Activated T-helper 9 cell treated with anti-CD3 and anti-CD28 coated beads, Interleukin-2, amount 50 U/mL, for 16 hours (primary cell): ENCODE measurements around the gene HPCAL1.

Experiments
- DNase-seq: peaks from one replicate; pipeline ENCODE4 v3.0.0-alpha.2; 2020; ENCODE audit warnings: low read depth

The HPCAL1 gene

DNA sequence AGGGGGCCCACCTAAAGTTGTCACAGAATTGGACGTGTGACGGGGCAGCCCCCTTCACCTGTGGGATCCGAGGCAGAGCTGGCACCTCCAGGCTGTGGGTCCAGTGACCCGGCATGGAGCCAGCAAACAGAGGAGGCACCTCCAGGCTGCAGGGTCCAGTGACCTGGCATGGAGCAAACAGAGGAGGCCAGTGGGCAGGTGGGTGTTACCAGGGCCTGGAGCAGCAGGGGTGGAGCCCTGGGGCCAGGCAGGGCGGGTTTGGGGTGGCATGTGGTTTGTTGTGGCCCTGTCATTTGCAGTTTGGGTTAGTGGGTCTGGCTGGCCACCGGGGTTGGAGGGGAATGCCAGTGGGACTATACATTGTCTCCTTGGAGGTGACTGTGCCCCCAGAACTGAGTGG is 68.2 kb downstream of the HPCAL1 start:
- no peak for DNase-seq

DNA sequence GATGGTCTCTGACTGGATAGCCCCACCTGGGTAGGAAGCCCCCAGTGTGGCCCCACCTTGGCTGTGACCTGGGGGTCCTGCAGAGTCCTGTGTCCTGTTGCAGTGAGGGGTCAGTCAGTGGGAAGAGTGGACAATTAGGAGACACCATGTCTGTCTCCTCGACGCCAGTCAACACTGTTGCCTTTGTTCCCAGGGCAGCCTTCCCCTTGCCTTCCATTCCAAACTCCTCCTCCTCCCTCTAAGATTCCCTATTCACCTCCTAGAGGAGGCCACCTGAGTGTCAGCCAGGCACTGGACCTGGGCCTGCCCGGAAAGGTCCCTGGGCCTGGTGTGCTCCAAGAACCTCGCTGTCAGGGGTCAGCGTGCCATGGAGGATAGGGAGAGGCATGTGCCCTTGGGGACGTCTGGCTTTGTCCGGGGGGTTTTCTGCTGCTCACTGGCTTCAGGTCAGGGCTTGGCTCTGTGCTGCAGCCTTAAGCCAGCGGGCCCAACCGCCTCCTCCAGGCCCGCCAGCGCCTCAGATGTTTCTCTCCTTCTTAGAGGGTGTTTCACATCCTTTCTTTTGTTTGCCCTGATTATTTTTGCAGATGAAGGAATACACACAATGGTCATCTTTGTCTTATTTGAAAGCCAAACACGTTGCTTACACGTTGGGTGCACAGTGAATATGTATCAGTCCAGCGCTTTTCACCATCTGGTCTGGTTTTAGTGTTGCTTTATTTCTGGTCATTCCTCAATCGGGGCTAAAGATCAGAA is 68.9 kb downstream of the HPCAL1 start:
- no peak for DNase-seq

DNA sequence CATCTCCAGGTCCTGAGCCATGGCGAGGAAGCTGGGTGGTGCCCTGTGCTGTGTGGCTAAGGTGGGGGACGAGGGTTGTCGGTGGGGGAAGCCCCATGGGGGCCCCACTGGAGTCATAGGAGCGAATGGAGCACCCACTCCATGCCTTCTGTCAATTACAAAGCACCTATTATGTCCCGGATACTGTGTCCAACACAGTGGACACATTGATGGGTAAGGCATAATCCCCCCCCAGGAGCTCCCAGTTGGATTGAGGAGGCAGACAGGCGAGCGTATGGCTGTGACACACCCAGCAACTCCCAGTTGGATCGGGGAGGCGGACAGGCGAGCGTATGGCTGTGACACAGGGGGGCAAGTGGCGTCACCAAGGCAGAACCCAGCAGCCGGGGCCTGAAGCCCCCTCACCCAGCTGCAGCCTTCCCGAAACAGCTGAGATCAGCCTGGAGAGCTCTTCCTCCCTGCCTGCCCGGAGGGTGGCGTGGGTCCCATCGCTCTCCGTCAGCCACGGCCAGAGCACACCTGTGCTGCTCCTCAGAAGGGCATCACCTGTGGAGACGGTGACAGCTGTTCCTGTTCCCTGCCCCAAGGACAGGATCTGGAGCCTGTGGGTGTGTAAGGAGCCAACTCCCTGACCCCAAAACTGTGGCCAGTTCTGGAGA is 69.6 kb downstream of the HPCAL1 start:
- DNase-seq: no peak

DNA sequence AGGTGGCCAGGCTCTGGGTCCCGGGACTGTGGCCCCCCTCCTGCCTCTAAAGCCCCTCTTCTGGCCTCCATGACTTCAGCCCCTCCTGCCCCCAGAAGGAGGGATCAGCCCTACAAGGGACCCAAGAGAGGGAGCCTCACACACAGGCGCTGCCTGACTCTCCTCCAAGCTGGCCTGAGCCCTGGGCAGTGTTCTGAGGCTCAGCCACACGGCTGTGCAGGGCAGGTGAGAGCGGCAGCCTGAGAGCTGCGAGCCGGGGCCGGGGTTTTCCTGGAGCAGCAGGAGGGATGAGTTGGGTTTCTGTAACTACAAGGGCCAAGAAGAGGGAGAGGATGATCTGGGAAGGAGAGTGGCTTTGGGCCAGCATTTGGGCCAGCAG is 70.1 kb downstream of the HPCAL1 start:
- DNase-seq: no peak

DNA sequence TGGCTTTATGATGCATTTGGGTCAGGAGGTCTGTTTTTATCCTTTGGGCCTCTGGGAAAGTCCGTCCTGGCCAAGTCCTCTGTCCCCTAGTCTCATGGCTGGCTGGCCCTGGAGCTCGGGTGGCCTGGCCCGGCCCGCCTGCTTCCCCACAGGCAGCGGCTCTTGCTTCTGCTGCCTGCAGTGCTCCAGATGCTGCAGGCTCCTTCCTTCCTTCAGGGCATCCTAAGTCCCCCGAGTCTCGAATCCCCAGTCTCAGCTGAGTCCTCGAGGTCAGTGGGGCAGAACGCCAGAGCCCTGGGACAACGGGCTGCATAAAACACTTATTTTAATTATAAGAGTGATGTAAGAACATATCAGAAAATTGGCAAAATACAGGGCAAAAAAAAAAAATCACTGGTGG is 71.2 kb downstream of the HPCAL1 start:
- DNase-seq: no peak

DNA sequence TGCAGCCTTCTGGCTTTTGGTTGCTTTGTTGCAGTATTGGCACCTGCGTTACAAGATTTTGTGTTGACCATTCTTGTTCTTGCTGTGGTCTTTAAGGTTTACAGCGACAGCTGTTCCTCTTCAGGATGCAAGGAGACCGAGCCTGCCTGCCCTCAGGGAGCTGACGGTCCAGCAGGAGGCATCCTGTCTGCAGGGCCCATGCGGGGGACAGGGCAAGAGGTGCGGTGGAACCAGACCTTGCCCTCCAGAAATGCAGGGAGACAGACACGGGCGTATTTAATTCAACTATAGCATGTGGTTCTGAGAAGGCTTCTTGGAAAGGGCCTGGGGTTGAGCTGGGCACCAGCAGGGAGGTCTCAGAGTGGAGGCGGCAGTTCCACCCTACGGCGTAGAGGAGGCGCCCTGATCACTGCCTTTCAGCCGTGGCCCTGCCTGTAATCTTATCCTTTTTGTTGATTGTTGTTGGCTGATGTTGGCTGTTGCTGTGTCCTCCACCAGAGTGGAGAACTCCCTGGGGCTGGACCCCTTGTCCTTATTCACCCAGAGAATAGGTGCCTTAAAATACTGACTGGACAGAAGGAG is 71.7 kb downstream of the HPCAL1 start:
- DNase-seq: no peak

DNA sequence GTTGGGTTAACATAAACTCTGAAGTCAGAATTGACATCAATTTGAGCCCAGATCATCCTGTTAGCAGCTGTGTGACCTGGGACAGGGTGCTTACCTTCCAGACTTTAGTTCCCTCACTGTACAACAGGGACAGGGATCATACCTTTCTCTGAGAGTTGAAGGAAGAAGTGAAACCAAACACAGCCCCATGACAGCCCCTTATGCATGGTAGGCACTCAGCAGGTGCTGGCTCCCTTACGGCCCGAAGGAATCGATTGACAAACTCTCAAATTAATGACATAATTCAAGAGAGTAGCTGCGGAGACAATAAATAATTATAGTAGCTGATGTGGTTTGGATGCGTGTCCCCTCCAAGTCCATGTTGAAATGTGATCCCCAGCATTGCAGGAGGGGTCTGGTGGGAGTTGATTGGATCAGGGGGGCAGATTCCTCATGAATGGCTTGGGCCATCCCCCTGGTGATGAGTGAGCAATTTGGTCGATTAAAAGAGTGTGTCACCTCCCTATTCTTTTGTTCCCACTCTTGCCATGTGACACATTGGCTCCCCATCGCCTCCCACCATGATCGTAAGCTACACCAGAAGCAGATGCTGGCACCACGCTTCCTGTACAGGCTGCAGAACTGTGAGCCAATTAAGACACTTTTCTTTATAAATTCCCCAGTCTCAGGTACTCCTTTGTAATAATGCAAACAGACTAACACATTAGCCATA is 73.0 kb downstream of the HPCAL1 start:
- no peak for DNase-seq

DNA sequence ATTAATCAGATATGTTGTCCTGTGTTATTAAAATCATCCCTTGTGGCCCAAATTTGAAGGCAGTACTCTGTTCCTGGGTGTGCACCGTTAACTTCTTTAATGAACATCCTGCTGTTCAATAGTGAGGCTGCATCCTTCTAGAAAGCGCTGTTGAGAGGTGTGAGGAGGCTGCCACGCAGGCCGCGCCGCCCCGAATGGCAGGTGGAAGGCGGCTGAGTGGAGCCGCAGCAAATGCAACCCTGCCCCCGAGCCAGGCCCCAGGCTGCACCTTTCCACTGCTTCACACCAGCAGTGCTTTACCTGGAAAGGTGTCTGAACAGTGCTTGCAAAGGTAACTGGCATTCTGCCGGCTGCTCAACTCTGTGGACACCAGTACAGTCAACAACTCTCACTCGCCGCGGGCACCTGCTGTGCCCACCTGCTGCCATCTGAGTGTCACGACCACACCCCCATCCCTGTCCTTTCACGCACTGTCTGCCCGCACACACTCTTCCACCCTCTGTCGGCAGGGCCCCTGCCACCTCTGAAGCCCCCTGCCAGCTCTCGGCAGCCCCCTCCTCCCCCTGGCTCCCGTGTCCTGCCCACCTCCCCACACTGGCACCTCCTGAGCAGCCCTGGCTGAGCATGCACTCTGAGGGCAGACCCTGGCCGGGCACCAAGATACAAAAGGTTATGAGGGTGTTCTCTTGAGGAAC is 74.5 kb downstream of the HPCAL1 start:
- no peak for DNase-seq

DNA sequence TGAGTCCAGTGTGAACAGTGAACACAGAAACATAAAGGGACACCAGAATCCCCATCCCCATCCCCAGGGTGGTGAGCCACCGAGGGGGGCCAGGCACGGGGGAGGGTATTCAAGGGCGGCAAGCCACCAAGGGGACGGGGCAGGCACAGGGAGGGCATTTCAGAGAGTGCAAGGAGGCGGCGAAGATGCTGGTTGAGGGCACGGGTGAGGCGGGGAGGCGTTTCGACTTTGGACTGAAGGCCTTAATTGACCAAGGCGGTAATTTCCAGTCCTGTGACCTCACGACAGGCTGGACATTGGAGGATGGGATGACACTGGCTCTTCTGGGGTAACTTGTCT is 75.0 kb downstream of the HPCAL1 start:
- no peak for DNase-seq

DNA sequence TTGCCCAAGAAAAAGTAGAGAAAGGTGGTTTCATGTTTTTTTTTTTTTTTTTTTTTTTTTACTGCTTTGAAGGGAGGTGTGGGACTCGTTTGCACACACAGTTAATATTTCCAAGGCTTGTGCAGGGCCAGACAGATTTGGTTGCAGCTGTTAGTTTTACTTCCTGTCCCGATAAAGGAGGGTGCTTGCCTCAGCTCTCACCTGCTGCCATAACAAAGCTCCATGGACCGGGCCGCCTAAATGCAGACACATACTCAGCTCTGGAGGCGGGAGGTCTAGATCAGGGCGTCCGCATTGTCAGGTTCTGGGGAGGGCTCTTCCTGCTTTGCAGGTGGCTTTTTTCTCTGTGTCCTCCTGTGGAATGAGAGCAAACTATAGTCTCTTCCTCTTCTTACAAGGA is 75.5 kb downstream of the HPCAL1 start:
- DNase-seq: no peak

DNA sequence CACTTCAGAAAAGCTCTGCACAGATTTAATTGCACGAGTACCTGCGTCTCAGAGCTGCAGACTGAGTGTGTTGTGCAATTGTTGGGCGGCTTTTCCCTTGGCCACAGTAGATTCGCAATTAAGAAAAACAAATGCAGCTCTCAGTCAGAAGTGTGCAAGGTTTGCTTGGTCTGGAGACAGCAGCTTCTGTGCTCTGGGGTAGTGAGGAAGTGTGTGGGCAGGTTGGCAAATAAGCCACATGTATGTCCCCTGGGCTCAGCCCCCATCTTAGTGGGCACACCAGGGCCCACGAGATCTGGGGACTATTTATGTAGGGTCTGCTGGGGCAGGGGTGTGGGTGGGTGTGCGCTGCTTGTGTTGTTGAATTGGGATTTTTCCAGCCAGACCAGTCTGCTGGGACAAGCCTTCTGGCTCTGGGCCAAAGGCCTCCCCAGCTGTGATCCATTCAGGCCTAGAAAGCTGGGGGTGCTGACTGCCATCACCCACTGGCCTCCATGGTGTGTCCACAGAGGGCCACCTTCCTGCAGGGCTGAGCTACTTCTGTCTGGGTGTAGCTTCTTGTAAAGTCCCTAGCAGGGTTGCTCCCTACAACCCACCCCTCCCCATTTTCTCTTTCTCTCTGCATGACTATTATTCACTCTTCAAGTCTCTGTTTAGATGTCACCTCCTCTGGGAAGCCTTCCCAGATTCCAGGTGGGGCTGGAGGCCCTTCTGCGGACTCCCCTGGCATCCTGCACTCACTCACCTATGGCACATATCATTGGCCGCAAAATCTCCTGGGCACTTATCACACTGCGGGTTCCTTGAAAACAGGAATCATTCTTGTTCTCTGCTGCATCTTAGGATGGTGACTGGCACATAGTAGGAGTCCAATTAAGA is 77.6 kb downstream of the HPCAL1 start:
- DNase-seq: no peak

DNA sequence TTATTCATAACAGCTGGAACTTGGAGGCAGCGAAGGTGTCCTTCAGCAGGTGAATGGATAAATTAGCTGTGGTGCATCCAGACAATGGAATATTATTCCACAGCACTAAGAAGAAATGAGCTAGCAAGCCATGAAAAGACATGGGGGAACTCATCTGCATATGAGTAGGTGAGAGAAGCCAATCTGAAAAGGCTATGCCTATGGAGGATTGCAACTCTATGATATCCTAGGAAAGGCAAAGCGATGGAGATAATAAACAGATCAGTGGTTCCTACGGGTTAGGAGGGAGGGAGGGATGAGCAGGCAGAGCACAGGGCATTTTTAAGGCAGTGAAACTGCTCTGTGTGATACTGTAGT is 79.3 kb downstream of the HPCAL1 start:
- DNase-seq: no peak

DNA sequence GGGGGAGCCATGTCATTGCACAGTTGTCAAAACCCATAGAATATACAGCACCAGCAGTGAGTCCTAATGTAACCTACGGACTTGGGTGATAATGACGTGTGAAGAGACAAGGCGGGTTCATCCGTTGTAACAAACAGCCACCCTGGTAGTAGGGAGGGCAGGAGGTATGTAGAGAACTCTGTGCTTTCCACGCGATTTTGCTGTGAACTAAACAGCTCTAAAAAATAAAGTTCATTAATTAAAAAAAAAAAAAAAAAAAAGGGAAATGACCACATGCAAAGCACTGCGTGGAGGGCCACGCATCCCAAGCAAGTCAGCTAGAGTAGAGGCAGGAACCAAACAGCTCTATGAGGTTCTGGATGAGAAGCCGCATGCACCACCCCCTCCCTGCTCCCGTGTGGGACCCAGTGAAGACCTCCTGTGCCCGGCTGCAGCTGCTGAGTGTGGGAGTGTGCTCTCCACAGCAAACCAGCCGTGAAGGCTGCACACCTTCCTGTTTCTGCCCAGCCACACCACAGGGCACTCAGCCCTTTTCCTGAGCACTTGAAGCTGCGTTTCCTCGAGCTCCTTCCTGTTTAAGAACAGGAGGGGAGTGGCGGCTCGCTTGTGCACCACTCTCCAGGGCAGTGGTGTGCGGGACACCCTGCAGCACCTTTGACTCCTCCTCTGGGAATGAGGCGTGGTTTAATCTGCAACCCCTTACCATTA is 79.8 kb downstream of the HPCAL1 start:
- no peak for DNase-seq

DNA sequence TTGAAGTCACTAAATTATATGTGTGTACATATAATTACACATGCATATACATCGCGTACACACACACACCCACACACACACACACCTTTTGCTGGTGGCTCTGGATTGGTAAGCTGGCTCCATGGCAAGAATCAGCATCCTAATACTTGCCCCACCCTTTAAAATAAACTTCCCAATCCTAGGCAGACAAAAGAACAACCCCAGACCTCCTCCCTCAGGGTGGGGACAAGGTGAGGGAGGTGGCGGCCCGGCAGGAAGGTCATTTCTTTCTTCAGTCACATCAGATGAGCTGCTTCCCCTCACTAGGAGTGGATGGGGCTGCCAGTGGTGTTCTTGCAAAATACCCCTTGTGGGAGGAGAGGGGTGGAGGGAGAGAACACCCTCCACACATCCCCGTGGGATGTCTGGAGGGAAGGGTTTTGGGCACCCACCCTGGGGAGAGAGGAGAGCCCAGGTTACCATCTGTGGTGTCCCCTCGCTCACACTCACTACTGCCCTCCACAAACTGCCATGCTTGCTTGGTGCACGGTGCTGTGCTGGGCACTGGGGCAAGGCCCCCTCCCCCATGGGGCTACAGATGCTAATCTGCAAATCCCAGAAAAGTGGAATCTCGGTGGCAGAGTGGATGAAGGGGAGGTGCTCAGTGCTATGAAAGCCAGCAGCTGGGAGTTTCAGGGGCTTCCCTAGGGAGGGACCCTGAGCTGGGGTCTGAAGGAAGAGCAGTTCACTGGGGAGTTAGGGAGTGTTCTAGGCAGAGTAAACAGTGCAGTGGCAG is 81.4 kb downstream of the HPCAL1 start:
- DNase-seq: no peak

DNA sequence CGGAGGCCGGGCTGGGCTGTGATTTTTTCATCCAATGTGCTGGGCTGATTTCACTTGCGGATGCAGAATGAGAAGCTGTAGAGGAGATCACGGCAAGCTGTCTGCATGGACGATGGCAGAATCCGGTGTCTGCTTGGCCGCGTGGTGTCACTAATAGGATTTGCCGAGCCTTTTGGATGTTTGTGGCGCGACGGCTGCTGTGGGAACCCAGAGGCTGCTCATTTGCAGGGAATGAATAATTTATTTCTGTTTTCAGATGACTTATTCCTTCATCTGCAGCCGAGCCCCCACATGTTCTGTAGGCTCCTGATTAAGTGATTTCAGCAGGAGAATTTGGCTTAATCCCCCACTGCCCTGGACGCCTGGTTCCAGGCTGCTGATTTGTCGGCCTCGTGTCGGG is 82.8 kb downstream of the HPCAL1 start:
- DNase-seq: no peak

DNA sequence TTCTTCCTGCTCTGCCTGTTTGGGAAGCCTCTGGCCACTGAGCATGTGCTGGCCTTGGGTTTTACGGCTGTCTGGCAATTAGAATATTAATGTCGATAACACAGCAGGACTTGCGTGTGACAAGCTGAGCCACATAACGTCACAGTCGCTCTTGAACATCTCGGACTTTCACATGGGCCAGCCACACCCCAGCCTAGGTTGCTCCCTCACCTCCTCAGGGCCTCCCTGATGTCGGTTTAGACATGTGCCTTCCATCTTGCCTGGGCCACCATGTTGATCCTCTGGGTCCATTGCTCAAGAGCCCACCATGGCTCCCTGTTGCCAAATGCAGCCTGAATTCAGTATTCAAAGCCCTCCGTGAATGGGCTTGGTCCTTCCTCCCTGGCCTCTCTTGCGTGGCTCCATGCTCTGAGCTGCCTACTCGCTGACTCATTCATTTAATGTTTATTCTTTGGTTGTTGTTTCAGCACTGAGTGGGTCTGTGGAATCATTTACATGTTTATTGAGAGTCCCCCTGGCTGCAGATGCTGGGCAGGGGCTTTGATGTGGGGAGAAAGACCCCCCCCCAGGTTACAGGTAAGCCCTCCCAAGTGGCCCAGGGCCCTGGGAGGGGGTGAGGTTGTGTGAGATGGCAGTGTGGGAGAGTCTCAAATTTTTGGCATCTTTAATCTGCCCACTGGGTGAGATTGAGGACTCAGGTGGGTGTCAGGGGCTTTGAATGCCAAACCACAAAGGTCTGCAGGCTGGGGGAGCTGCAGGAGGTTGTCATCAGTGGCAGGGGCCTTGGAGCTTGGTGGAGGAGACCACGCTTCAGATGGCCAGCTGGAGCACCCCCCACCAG is 83.4 kb downstream of the HPCAL1 start:
- no peak for DNase-seq

DNA sequence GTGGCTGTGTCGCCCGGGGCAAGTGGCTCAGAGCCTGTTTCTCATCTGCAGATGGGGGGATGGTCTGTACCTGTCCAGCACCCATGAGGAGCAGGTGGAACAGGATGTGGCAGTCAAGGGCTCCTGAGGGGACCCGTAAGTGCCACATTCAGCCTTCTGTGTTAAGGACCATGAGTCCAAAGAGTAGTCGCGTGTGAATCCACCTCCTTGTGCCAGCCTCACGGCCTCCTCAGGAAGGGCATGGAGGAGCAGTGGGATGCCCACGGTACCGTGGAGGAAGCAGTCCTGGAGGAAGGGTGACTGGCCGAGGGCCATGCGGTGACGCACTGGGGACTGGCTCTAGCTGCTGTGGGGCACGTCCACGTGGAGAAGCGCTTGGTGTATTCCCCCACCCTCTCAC is 84.3 kb downstream of the HPCAL1 start:
- DNase-seq: no peak

DNA sequence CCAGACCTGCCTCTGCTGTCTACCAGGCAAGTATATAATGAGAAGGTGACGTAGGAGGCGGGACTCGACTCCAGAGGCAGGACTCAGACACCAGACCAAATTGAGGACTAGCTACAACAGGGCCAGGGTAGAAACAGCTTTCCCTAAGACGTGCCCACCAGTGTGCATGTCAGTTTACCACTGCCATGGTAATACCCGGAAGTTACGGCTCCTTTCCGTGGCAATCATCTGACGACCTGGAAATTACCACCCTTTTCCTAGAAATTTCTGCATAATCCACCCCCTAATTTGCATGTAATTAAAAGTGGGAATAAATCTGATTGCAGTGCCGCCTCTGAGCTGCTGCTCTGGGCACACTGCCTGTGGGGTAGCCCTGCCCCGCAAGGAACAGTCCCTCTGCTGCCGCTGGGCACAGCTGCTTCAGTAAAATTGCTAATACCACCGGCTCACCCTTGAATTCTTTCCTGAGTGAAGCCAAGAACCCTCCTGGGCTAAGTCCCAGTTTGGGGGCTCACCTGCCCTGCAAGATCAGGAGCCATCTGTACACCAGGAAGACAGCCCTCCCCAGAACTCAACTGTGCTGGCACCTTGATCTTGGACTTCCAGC is 86.4 kb downstream of the HPCAL1 start:
- DNase-seq: no peak

DNA sequence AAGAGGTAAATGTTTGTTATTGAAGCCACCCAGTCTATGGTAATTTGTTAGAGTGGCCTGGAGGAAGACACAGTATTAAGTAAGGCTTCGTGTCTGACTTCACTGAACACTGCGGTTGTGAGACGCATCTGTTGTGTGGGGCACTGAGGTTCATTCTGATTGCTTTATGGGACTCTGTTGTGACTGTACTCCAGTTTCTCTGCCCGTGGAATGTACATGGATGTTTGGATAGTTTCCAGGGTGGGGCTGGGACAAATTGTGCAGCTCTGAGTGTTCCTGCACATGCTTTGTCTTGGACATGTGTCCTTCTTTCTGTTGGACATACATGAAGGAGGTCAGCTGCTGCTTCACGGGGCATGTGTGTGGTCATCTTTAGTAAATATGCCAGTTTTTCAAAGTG is 86.9 kb downstream of the HPCAL1 start:
- no peak for DNase-seq
